SK-N-SH (cell line): Measurements from ENCODE around the gene NIPAL4. TPM values are rescaled to one million over a fixed set of nuclear protein-coding genes. Genes with fewer than 3 reads are reported as not detected.

Experiments
- CTCF ChIA-PET: fragments of 300-600, 350-600 bp; formaldehyde crosslinking; extraction: SDS; loops from one replicate; lab custom pipeline; 2021; lab: Yijun Ruan, JAX
- POLR2A ChIA-PET: fragments of 350-600 bp; sonication (Branson Sonifier 250); formaldehyde crosslinking; extraction: SDS; loops from one replicate; lab custom pipeline; 2020; ENCODE audit warnings: antibody characterized with exemption, inconsistent platforms; lab: Yijun Ruan, JAX
- DNase-seq: peaks from one replicate; pipeline ENCODE4 v3.0.0; 2012
- H2AFZ ChIP-seq: fragments of 200-600 bp; sonication (generic); 2 replicates; pipeline ENCODE4 v1.8.1; 2016; ENCODE audit warnings: antibody characterized with exemption, mild to moderate bottlenecking, low read depth
- H3F3A ChIP-seq: fragments of 200-600 bp; sonication (generic); replicated peaks from 2 replicates; pipeline ENCODE3; 2016; ENCODE audit warnings: antibody characterized with exemption, mild to moderate bottlenecking; ENCODE audit not compliant: insufficient read depth
- H3K27ac ChIP-seq, 2 experiments: fragments of 200-500 bp in 1 of 2; fragments of 200-600 bp in 1 of 2; sonication (Bioruptor generic) in 1 of 2; sonication (generic), shearing (Covaris generic) in 1 of 2; 2 replicates each; pipeline versions ENCODE4 v1.5.1 to v1.6.1; 2014 to 2016; ENCODE audit warnings: low read depth in 2 of 2, inconsistent platforms in 1 of 2, low read length in 1 of 2, mild to moderate bottlenecking in 1 of 2, mixed read lengths in 1 of 2
- H3K27me3 ChIP-seq: fragments of 200-600 bp; sonication (generic), shearing (Covaris generic); 2 replicates; pipeline ENCODE4 v1.6.1; 2016; ENCODE audit warnings: mixed run types; ENCODE audit not compliant: insufficient read depth
- H3K36me3 ChIP-seq, 2 experiments: fragments of 200-500 bp in 1 of 2; fragments of 200-600 bp in 1 of 2; sonication (Bioruptor generic) in 1 of 2; sonication (generic) in 1 of 2; replicated peaks in 1 of 2; 2 replicates each; pipeline versions ENCODE3 to v1.5.1; 2014 to 2016; ENCODE audit warnings: low read length in 1 of 2, mild to moderate bottlenecking in 1 of 2; ENCODE audit not compliant: insufficient read depth in 2 of 2, control insufficient read depth in 1 of 2
- H3K4me1 ChIP-seq, 2 experiments: fragments of 200-500 bp in 1 of 2; fragments of 200-600 bp in 1 of 2; sonication (Bioruptor generic) in 1 of 2; sonication (generic), shearing (Covaris generic) in 1 of 2; 2 replicates each; pipeline versions ENCODE4 v1.5.1 to v1.6.1; 2014 to 2016; ENCODE audit warnings: low read depth in 1 of 2, low read length in 1 of 2, mixed run types in 1 of 2; ENCODE audit not compliant: insufficient read depth in 2 of 2, control insufficient read depth in 1 of 2
- H3K4me2 ChIP-seq: fragments of 200-600 bp; sonication (generic), shearing (Covaris generic); 2 replicates; pipeline ENCODE4 v1.6.1; 2017; ENCODE audit warnings: mixed run types
- H3K4me3 ChIP-seq, 2 experiments: fragments of 200-500 bp in 1 of 2; fragments of 200-600 bp in 1 of 2; sonication (Bioruptor generic) in 1 of 2; sonication (generic), shearing (Covaris generic) in 1 of 2; 2 replicates each; pipeline versions ENCODE4 v1.5.1 to v1.8.1; 2014 to 2016; ENCODE audit warnings: low read depth in 2 of 2, inconsistent platforms in 1 of 2, low read length in 1 of 2, mild to moderate bottlenecking in 1 of 2, mixed read lengths in 1 of 2, moderate library complexity in 1 of 2
- H3K79me2 ChIP-seq: fragments of 200-600 bp; sonication (generic); 2 replicates; pipeline ENCODE4 v1.8.1; 2017; ENCODE audit warnings: mild to moderate bottlenecking; ENCODE audit not compliant: insufficient read depth
- H3K9ac ChIP-seq: fragments of 200-600 bp; sonication (generic); 2 replicates; pipeline ENCODE4 v1.6.1; 2017; ENCODE audit warnings: mixed run types
- H3K9me2 ChIP-seq: fragments of 200-600 bp; sonication (generic); 2 replicates; pipeline ENCODE4 v1.6.1; 2017; ENCODE audit warnings: mixed run types
- H3K9me3 ChIP-seq: fragments of 200-600 bp; sonication (generic); 2 replicates; pipeline ENCODE4 v1.6.1; 2017; ENCODE audit warnings: mixed run types, mild to moderate bottlenecking, moderate library complexity
- H4K20me1 ChIP-seq: fragments of 200-600 bp; sonication (generic); 2 replicates; pipeline ENCODE4 v1.6.1; 2017; ENCODE audit warnings: mild to moderate bottlenecking, mixed run types; ENCODE audit not compliant: insufficient read depth
- CHD2 ChIP-seq: fragments of 150-350 bp; IDR thresholded peaks from 2 replicates; pipeline ENCODE4 v1.6.1; 2018; ENCODE audit warnings: low read length; ENCODE audit not compliant: partially characterized antibody
- ELF1 ChIP-seq: IDR thresholded peaks from 2 replicates; pipeline ENCODE4 v1.4.0; 2012
- EZH2phosphoT487 ChIP-seq: fragments of 200-600 bp; sonication (generic); IDR thresholded peaks from 2 replicates; pipeline ENCODE4 v1.6.1; 2017; ENCODE audit warnings: low read depth, mixed run types, mild to moderate bottlenecking, antibody characterized with exemption, moderate library complexity, borderline replicate concordance
- FOSL2 ChIP-seq: IDR thresholded peaks from 2 replicates; pipeline ENCODE4 v1.4.0; 2012; ENCODE audit warnings: low read depth, mild to moderate bottlenecking, moderate library complexity, borderline replicate concordance
- FOXJ3 ChIP-seq: sonication (generic); formaldehyde crosslinking; IDR thresholded peaks from 2 replicates; pipeline ENCODE4 v1.5.1; 2020; ENCODE audit warnings: mild to moderate bottlenecking, missing genetic modification reagents
- FOXM1 ChIP-seq: IDR thresholded peaks from 2 replicates; pipeline ENCODE4 v1.4.0; 2012; ENCODE audit warnings: low read depth, mild to moderate bottlenecking
- JUND ChIP-seq: IDR thresholded peaks from 2 replicates; pipeline ENCODE4 v1.4.0; 2012
- MAX ChIP-seq: IDR thresholded peaks from 2 replicates; pipeline ENCODE4 v1.4.0; 2012; ENCODE audit warnings: low read depth
- MEF2A ChIP-seq: IDR thresholded peaks from 2 replicates; pipeline ENCODE4 v1.4.0; 2012; ENCODE audit warnings: low read depth, borderline replicate concordance
- NFIC ChIP-seq: IDR thresholded peaks from 2 replicates; pipeline ENCODE4 v1.4.0; 2012; ENCODE audit warnings: borderline replicate concordance
- NRF1 ChIP-seq: IDR thresholded peaks from 2 replicates; pipeline ENCODE4 v1.6.1; 2012; ENCODE audit warnings: low read depth, mild to moderate bottlenecking, low read length
- RAD21 ChIP-seq: IDR thresholded peaks from 2 replicates; pipeline ENCODE4 v1.6.1; 2012; ENCODE audit warnings: mild to moderate bottlenecking, low read length
- RCOR1 ChIP-seq: fragments of 150-350 bp; IDR thresholded peaks from 2 replicates; pipeline ENCODE4 v1.6.1; 2017; ENCODE audit warnings: antibody characterized with exemption, low read length
- RFX5 ChIP-seq: IDR thresholded peaks from 2 replicates; pipeline ENCODE4 v1.6.1; 2012; ENCODE audit warnings: mild to moderate bottlenecking, improper control_type of control experiment, low read length
- RXRA ChIP-seq: IDR thresholded peaks from 2 replicates; pipeline ENCODE4 v1.4.0; 2012; ENCODE audit warnings: low read depth, mild to moderate bottlenecking, borderline replicate concordance
- SIN3A ChIP-seq: IDR thresholded peaks from 2 replicates; pipeline ENCODE4 v1.6.1; 2012; ENCODE audit warnings: low read depth, mild to moderate bottlenecking, low read length, moderate library complexity, borderline replicate concordance
- SMC3 ChIP-seq: IDR thresholded peaks from 2 replicates; pipeline ENCODE4 v1.6.1; 2012; ENCODE audit warnings: low read depth, low read length, improper control_type of control experiment
- TEAD4 ChIP-seq: IDR thresholded peaks from 2 replicates; pipeline ENCODE4 v1.4.0; 2012; ENCODE audit warnings: mild to moderate bottlenecking, borderline replicate concordance; ENCODE audit not compliant: insufficient read depth
- USF1 ChIP-seq: IDR thresholded peaks from 2 replicates; pipeline ENCODE4 v1.4.0; 2012; ENCODE audit warnings: low read depth, borderline replicate concordance
- YY1 ChIP-seq: IDR thresholded peaks from 2 replicates; pipeline ENCODE4 v1.4.0; 2012; ENCODE audit warnings: low read depth, mild to moderate bottlenecking
- WGBS: methylation state at CpG from one replicate; pipeline ENCODE4 v1.1.6; 2017; ENCODE audit warnings: low lambda C conversion rate; 5-methylcytosine and 5-hydroxymethylcytosine counted together
- polyA plus RNA-seq, 3 experiments: library from polyadenylated mRNA; depleted of rRNA; stranded (reverse); fragments of >200 nt; gene quantifications; 2 replicates each; pipeline ENCODE4 v1.2.3, GENCODE V29; 2012
- TF ChIP-seq, protein P1 (sequence below): IDR thresholded peaks from 2 replicates; pipeline ENCODE4 v1.4.0; 2012; ENCODE audit warnings: low read depth, borderline replicate concordance
- TF ChIP-seq, protein P2 (sequence below): fragments of 150-350 bp; IDR thresholded peaks from 2 replicates; pipeline ENCODE4 v1.6.1; 2016; ENCODE audit warnings: mild to moderate bottlenecking, low read depth, low read length

The NIPAL4 gene
- polyA plus RNA-seq, 1 of the 3 experiments (the other 2 are of a cell fraction): 2.3 TPM

DNA sequence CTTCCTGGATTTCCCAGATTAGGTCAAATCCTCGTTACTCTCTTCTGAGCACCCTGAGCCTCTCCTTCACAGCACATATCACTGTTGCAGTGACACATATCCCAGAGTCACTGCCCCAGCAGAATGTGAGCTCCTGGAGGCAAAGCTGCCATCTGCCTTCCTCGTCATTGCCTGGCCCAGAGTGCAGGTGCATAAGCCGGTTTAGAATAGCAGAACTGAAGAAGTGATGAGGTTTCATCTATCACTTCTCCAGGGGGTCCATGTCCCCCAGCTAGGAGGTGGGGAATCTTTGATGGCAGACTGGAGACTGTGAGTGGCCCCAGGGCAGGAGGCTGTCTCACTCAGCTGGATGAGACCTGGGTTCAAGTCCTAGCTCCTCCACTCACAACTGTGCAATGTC lies 25.8 kb downstream of the NIPAL4 start:
- peaks cover 24% of the 10 kb centered on the region; the same call in 1 of the 2 replicates for H3K79me2 ChIP-seq
- no peak overlapping the region for H3K9ac ChIP-seq
- no peaks in the 10 kb centered on the region for H3K9me3 ChIP-seq
- H3K4me2 ChIP-seq: no peak overlapping the region
- no peaks in the 10 kb centered on the region for H3K27me3 ChIP-seq
- CTCF ChIA-PET: interaction anchor here (1.0 to 2.2 kb wide), 5 partner anchors 9 to 233 kb away, joined by 3 to 14 read pairs (median 3); no protein-coding TSS in a partner anchor
- no peak for DNase-seq
- POLR2A ChIA-PET: no interaction called here
- TF ChIP-seq RAD21: no peak
- no peak for TF ChIP-seq EZH2phosphoT487
- TF ChIP-seq FOXJ3 (CRISPR knock-in tag): no peak
- no peak for TF ChIP-seq SMC3
- no peak for TF ChIP-seq FOXM1
- TF ChIP-seq RXRA: no peak
- TF ChIP-seq RFX5: no peak
- H3F3A ChIP-seq: peaks cover 38% of the 10 kb centered on the region
- H3K27ac ChIP-seq: no peak overlapping the region
- peaks cover 6% of the 10 kb centered on the region; the same call in 1 of the 2 replicates for H4K20me1 ChIP-seq
- 98% methylated on average over 3 of the region's 3 CpGs for WGBS
- H3K4me3 ChIP-seq: no peak overlapping the region
- no peak overlapping the region for H2AFZ ChIP-seq
- H3K4me1 ChIP-seq: no peaks in the 10 kb centered on the region
- H3K9me2 ChIP-seq: no peaks in the 10 kb centered on the region
- peaks cover 51 to 79% of the 10 kb centered on the region in 2 experiments for H3K36me3 ChIP-seq

GRCh38 chr5:157486221-157486681 lies 26.2 kb downstream of the NIPAL4 start:
- TF ChIP-seq ELF1 (no peak), RXRA (no peak), TEAD4 (no peak), USF1 (no peak), RCOR1 (no peak), YY1 (no peak), RFX5 (no peak), FOSL2 (no peak), NRF1 (no peak), CHD2 (no peak), JUND (no peak), RAD21 (no peak), MEF2A (no peak), SIN3A (no peak), NFIC (no peak), MAX (no peak), FOXJ3 (CRISPR knock-in tag) (no peak)
- TF ChIP-seq, protein P1, sequence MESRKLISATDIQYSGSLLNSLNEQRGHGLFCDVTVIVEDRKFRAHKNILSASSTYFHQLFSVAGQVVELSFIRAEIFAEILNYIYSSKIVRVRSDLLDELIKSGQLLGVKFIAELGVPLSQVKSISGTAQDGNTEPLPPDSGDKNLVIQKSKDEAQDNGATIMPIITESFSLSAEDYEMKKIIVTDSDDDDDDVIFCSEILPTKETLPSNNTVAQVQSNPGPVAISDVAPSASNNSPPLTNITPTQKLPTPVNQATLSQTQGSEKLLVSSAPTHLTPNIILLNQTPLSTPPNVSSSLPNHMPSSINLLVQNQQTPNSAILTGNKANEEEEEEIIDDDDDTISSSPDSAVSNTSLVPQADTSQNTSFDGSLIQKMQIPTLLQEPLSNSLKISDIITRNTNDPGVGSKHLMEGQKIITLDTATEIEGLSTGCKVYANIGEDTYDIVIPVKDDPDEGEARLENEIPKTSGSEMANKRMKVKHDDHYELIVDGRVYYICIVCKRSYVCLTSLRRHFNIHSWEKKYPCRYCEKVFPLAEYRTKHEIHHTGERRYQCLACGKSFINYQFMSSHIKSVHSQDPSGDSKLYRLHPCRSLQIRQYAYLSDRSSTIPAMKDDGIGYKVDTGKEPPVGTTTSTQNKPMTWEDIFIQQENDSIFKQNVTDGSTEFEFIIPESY: no peak
- TF ChIP-seq, protein P2, sequence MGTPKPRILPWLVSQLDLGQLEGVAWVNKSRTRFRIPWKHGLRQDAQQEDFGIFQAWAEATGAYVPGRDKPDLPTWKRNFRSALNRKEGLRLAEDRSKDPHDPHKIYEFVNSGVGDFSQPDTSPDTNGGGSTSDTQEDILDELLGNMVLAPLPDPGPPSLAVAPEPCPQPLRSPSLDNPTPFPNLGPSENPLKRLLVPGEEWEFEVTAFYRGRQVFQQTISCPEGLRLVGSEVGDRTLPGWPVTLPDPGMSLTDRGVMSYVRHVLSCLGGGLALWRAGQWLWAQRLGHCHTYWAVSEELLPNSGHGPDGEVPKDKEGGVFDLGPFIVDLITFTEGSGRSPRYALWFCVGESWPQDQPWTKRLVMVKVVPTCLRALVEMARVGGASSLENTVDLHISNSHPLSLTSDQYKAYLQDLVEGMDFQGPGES: no peak
- Histone ChIP-seq H3K9me3 (no peaks in the 10 kb centered on the region), H3K27ac (no peak overlapping the region), H3K27me3 (no peaks in the 10 kb centered on the region), H3K36me3 (peaks cover 50 to 81% of the 10 kb centered on the region in 2 experiments), H3K4me3 (no peak overlapping the region), H3F3A (peaks cover 38% of the 10 kb centered on the region), H3K4me1 (no peaks in the 10 kb centered on the region), H4K20me1 (peaks cover 6% of the 10 kb centered on the region; the same call in 1 of the 2 replicates), H3K9ac (no peak overlapping the region), H3K79me2 (peaks cover 21% of the 10 kb centered on the region; the same call in 1 of the 2 replicates), H2AFZ (no peak overlapping the region), H3K9me2 (no peaks in the 10 kb centered on the region), H3K4me2 (no peak overlapping the region)
- no peak for DNase-seq
- 100% methylated on average over 4 of the region's 8 CpGs for WGBS
- POLR2A ChIA-PET: no interaction called here
- CTCF ChIA-PET: interaction anchor here (1.3 to 2.2 kb wide), 3 partner anchors 10 to 232 kb away, joined by 3 to 14 read pairs (median 11); no protein-coding TSS in a partner anchor
